Mammary epithelial cell (primary cell): ENCODE data around the gene CEACAM20.

Source experiments
- EZH2 ChIP-seq: IDR thresholded peaks from 2 replicates; pipeline ENCODE4 v1.6.1; 2012; ENCODE audit warnings: low read length, inconsistent platforms, borderline replicate concordance
- TF ChIP-seq, protein P1 (sequence below), 2 donors: IDR thresholded peaks in 1 of 2; conservative IDR thresholded peaks in 1 of 2; 2 replicates each; pipeline ENCODE4 v1.5.1; 2011 to 2012; ENCODE audit warnings: inconsistent platforms in 2 of 2, low read length in 2 of 2, mild to moderate bottlenecking in 2 of 2, control low read depth in 1 of 2, low read depth in 1 of 2; ENCODE audit not compliant: insufficient read depth in 1 of 2; ENCODE audit errors: extremely low read depth in 1 of 2

DNA sequence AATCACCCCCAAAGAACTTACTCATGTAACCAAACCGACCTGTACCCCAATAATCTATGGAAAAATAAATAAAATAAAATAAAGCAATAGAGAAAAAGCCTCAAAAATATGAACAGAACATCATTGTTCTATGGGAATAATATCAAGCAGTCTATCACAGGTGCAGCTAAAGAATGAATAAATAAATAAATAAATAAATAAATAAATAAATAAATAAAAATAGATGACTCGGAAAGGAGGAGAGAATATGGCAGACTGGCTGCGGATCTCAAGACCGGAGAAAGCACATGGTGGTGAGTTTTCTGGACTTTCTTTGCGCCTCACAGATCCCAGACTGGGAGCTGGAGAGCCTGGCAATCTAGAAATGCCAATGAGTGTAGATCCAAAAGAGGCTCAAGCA, 22.4 kb upstream of the CEACAM20 start:
- TF ChIP-seq, protein P1, sequence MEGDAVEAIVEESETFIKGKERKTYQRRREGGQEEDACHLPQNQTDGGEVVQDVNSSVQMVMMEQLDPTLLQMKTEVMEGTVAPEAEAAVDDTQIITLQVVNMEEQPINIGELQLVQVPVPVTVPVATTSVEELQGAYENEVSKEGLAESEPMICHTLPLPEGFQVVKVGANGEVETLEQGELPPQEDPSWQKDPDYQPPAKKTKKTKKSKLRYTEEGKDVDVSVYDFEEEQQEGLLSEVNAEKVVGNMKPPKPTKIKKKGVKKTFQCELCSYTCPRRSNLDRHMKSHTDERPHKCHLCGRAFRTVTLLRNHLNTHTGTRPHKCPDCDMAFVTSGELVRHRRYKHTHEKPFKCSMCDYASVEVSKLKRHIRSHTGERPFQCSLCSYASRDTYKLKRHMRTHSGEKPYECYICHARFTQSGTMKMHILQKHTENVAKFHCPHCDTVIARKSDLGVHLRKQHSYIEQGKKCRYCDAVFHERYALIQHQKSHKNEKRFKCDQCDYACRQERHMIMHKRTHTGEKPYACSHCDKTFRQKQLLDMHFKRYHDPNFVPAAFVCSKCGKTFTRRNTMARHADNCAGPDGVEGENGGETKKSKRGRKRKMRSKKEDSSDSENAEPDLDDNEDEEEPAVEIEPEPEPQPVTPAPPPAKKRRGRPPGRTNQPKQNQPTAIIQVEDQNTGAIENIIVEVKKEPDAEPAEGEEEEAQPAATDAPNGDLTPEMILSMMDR (conservative IDR thresholded peaks at IDR 0.05 in 1 of 2, IDR thresholded peaks at IDR 0.05 in 1 of 2; ENCODE audit: extremely low read depth in 1 of 2, insufficient read depth in 1 of 2, low read depth in 1 of 2, low read length in 2 of 2) = no peak
- no peak for TF ChIP-seq EZH2
